Activated naive CD4-positive, alpha-beta T cell treated with anti-CD3 and anti-CD28 coated beads, Interleukin-2, amount 10 ng/mL, durations not matched to agents 7 days and 5 days (primary cell): ENCODE results near the gene TRIM5.
"Not testable (repeated sequence)": the region's sequence is repeated elsewhere in the genome, so short reads cannot be mapped to it uniquely, and the experiment has no call there.

Experiments
- CTCF ChIA-PET: fragments of 350-600 bp; sonication (Branson Sonifier 250); formaldehyde crosslinking; loops from one replicate; lab custom pipeline; 2021; ENCODE audit warnings: antibody characterized with exemption; lab: Charles Lee
- DNase-seq: peaks from one replicate; pipeline ENCODE4 v3.0.0-alpha.2; 2020
- H3K27ac Mint-ChIP-seq: one replicate; pipeline ENCODE4 v1.8.0; 2021; ENCODE audit warnings: mild to moderate bottlenecking, moderate library complexity, mixed read lengths
- H3K27me3 Mint-ChIP-seq: one replicate; pipeline ENCODE4 v1.8.0; 2021; ENCODE audit warnings: mild to moderate bottlenecking, mixed read lengths
- H3K36me3 Mint-ChIP-seq: one replicate; pipeline ENCODE4 v1.8.0; 2021; ENCODE audit warnings: mixed read lengths
- H3K4me1 Mint-ChIP-seq: one replicate; pipeline ENCODE4 v1.8.0; 2021; ENCODE audit warnings: mixed read lengths
- H3K4me3 Mint-ChIP-seq: one replicate; pipeline ENCODE4 v1.8.0; 2021; ENCODE audit warnings: mild to moderate bottlenecking, moderate library complexity, mixed read lengths
- H3K9me3 Mint-ChIP-seq: one replicate; pipeline ENCODE4 v1.8.0; 2021; ENCODE audit warnings: mixed read lengths

The TRIM5 gene, protein sequence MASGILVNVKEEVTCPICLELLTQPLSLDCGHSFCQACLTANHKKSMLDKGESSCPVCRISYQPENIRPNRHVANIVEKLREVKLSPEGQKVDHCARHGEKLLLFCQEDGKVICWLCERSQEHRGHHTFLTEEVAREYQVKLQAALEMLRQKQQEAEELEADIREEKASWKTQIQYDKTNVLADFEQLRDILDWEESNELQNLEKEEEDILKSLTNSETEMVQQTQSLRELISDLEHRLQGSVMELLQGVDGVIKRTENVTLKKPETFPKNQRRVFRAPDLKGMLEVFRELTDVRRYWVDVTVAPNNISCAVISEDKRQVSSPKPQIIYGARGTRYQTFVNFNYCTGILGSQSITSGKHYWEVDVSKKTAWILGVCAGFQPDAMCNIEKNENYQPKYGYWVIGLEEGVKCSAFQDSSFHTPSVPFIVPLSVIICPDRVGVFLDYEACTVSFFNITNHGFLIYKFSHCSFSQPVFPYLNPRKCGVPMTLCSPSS

DNA sequence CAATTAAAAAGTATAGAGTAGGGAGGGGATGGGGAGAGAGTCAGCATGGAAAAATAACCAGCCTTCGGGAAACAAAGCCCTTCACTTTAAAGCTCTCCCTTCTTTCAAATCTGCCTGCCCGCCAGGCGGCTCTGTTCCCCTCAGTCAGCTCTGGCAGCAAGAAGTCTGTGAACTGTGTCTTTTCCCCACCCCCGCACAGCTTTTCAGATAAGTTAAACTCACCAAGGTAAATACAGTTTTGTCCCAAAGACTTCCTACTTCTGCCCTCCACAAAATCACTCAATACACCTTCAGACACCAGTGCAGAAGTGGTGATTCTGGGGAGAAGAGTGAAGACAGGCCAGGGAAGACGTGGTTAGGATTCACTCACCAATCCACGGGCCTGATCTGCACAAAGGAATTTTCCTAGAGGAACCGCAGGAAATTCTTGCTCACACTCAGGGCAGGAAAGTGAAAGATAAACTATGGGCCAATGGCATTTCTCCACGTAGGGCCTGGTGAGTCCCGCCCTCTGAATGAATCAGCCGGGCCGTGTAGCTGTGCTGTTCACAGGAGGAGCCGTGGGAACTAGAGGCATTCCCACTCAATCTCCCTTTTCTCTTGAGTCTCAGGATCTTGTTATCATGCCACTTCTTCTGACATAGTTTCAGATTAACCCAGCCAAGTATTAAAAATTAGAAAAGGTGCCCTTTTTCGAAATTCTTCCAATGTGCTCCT lies at the start of gene TRIM5:
TSS of gene TRIM5 (minus strand) at position 429 of the 717 bp plus-strand sequence. CDS start 4,897 bp downstream, outside the sequence.
- H3K27me3 Mint-ChIP-seq, result no peaks in the 10 kb centered on the region
- peak within 1 kb of the TSS; percentile 90 for H3K27ac Mint-ChIP-seq
- peaks cover 16% of the 10 kb centered on the region for H3K36me3 Mint-ChIP-seq
- DNase-seq, result peak; percentile 85
- CTCF ChIA-PET, result interaction anchor here (0.7 to 2.1 kb wide), 11 partner anchors 10 to 678 kb away, joined by 3 to 12 read pairs (median 6); no protein-coding TSS in a partner anchor
- peak within 1 kb of the TSS; percentile 85 for H3K4me3 Mint-ChIP-seq
- peaks cover 4% of the 10 kb centered on the region for H3K9me3 Mint-ChIP-seq
- peaks cover 51% of the 10 kb centered on the region for H3K4me1 Mint-ChIP-seq

DNA sequence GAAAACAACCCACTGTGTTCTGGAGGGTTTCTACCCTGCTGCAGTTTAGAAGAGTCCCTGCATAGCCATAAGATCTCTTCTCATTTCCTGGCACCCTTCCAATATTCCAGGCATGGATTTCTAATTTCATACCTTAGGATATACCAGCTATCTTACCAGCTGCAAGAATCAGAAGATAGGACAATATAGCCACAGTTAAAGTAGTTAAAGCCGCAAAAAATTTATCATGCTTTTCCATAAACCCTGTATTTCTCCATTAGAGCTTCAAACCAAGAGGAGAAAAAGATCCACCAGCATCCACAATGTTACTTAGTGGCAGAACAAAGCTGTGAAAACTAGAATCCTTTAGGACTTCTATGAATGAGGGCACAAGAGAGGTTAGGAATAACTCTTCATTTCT lies 42.8 kb upstream of the TRIM5 start:
- Mint-ChIP-seq H3K36me3 (no peaks in the 10 kb centered on the region), H3K27me3 (no peaks in the 10 kb centered on the region), H3K9me3 (no peaks in the 10 kb centered on the region), H3K4me3 (no peak overlapping the region), H3K4me1 (no peaks in the 10 kb centered on the region), H3K27ac (no peak overlapping the region)
- CTCF ChIA-PET, result no interaction called here
- DNase-seq, result no peak

DNA sequence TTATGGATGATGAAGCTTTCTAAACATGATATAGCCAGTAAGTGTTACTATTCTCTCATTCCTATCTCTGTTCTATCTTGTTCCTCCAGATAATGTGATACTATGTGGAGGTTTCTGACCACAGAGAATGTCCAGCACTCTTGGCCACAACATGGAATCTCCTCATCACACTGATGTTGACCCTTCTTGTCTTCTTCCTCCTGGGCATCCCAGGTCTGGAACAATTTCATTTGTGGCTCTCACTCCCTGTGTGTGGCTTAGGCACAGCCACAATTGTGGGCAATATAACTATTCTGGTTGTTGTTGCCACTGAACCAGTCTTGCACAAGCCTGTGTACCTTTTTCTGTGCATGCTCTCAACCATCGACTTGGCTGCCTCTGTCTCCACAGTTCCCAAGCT lies 41.5 kb upstream of the TRIM5 start:
- CTCF ChIA-PET, result no interaction called here
- Mint-ChIP-seq H3K4me3 (no peak overlapping the region), H3K36me3 (no peaks in the 10 kb centered on the region), H3K4me1 (no peaks in the 10 kb centered on the region), H3K9me3 (no peaks in the 10 kb centered on the region), H3K27me3 (no peaks in the 10 kb centered on the region), H3K27ac (no peak overlapping the region)
- DNase-seq, result no peak

DNA sequence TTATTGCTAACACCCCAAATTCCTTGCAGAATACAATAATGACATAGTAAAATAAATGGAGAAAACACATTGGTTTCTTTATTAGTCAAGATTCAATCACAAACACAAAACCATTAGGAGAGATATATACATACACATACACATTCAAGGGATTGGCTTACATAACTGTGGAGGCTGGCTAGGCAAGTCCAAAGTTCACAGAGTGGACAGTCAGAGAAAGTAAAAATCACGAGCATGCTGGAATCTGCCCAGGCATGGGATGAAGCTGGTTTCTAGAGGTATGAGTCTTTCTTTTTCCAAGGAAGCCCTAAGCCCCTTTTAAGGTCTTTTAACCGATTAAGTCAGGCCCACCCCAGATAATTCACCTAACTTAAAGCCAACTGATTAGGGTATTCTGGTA lies 37.7 kb upstream of the TRIM5 start:
- no peak overlapping the region for H3K27ac Mint-ChIP-seq
- peaks cover 6% of the 10 kb centered on the region for H3K36me3 Mint-ChIP-seq
- no peak overlapping the region for H3K4me3 Mint-ChIP-seq
- H3K4me1 Mint-ChIP-seq, result no peaks in the 10 kb centered on the region
- H3K27me3 Mint-ChIP-seq, result no peaks in the 10 kb centered on the region
- DNase-seq, result no peak
- CTCF ChIA-PET, result no interaction called here
- peaks cover 3% of the 10 kb centered on the region for H3K9me3 Mint-ChIP-seq

DNA sequence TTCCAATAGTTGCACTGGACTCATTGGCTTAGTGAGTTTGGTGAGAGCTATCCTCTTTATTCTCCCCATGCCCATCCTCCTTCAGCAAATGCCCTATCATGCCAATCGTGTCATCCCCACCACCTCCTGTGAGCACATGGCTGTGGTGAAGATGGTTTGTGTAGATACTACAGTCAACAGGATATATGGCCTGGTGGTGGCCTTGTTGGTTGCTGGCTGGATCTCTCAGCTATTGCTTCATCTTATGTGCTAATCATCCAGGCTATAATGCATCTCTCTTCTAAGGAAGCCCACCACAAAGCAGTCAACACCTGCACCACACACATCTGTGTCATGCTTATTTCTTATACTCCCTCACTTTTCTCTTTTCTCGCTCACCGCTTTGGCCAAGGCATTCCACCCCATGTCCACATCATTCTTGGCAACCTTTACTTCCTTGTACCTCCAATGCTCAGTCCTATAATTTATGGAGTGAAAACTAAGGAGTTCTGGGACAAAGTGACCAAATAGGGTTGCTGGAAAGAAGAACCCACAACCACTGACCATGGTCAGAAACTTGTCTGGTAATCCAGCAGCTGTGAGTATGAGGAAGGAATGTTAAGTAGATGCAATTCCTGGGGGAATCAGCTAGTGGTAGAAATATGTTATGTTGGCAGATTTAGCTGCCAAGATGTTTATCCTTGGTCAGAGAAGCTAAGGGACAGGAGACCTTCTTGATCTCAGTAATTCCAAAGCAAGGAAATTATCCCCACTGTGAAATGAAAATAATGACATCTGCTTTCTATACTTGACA lies 35.0 kb upstream of the TRIM5 start:
- DNase-seq, result no peak
- Mint-ChIP-seq H3K9me3 (peaks cover 6% of the 10 kb centered on the region), H3K27ac (no peak overlapping the region), H3K4me1 (no peaks in the 10 kb centered on the region), H3K36me3 (peaks cover 16% of the 10 kb centered on the region), H3K27me3 (no peaks in the 10 kb centered on the region), H3K4me3 (no peak overlapping the region)
- CTCF ChIA-PET, result no interaction called here

DNA sequence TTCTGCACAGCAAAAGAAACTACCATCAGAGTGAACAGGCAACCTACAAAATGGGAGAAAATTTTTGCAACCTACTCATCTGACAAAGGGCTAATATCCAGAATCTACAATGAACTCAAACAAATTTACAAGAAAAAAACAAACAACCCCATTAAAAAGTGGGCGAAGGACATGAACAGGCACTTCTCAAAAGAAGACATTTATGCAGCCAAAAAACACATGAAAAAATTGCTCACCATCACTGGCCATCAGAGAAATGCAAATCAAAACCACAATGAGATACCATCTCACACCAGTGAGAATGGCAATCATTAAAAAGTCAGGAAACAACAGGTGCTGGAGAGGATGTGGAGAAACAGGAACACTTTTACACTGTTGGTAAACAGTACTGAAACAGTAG lies 31.6 kb upstream of the TRIM5 start:
- H3K4me3 Mint-ChIP-seq, H3K27me3 Mint-ChIP-seq, CTCF ChIA-PET: not testable (repeated sequence)

DNA sequence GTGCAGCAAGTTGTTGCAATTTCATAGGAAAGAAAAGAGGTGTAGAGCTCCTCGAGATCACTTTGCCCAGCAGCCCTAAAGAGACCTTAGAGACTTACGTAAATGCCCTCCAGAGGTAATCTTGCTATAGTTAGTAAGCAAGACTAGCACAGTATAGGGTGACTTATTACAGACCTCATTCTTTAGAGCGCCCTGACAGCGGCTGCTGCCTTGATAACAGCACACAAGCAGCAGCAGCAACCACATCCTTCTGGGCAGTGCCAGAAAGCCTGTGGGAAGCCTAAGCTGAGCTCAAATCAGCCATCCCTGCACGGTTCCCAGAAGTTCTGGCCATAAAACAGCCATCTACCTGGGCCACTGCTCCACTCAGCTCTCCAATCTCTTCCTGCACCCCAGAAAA lies 28.8 kb upstream of the TRIM5 start:
- Mint-ChIP-seq H3K4me3 (no peak overlapping the region), H3K27ac (no peak overlapping the region), H3K9me3 (peaks cover 6% of the 10 kb centered on the region), H3K27me3 (no peaks in the 10 kb centered on the region), H3K36me3 (peaks cover 48% of the 10 kb centered on the region), H3K4me1 (no peaks in the 10 kb centered on the region)
- DNase-seq, result no peak
- CTCF ChIA-PET, result interaction anchor here (0.7 to 1.8 kb wide), 3 partner anchors 29 to 237 kb away, joined by 3 to 6 read pairs (median 6); partner anchors contain the start of gene TRIM5

More for the DNA sequence above, 31.6 kb upstream of the TRIM5 start:
- H3K4me1 Mint-ChIP-seq, H3K9me3 Mint-ChIP-seq, DNase-seq, H3K27ac Mint-ChIP-seq: not testable (repeated sequence)
- peaks cover 35% of the 10 kb centered on the region for H3K36me3 Mint-ChIP-seq

DNA sequence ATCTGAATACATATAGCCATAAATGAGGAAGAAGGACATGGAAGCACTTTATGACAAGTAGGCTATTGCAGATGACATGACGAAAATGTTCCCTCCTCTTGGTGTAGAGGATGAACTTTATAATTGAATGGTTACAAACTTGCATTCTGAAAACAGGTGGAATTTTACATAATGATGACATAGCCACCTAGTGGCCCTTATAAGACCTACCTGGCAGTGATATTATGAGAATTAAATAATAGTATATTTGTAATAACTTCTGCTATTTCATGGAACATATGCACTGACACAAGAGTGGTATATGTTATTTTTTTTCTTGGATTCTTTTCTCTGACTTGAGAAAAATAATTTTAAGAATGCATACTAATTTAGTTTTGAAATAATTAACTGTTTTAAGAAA lies 27.6 kb upstream of the TRIM5 start:
- Mint-ChIP-seq H3K27ac (no peak overlapping the region), H3K9me3 (peaks cover 3% of the 10 kb centered on the region), H3K27me3 (no peaks in the 10 kb centered on the region), H3K36me3 (peaks cover 56% of the 10 kb centered on the region), H3K4me3 (no peak overlapping the region), H3K4me1 (no peaks in the 10 kb centered on the region)
- DNase-seq, result no peak
- CTCF ChIA-PET, result interaction anchor here (0.6 to 1.8 kb wide), 4 partner anchors 28 to 259 kb away, joined by 3 to 6 read pairs (median 3); partner anchors contain the start of gene TRIM5

DNA sequence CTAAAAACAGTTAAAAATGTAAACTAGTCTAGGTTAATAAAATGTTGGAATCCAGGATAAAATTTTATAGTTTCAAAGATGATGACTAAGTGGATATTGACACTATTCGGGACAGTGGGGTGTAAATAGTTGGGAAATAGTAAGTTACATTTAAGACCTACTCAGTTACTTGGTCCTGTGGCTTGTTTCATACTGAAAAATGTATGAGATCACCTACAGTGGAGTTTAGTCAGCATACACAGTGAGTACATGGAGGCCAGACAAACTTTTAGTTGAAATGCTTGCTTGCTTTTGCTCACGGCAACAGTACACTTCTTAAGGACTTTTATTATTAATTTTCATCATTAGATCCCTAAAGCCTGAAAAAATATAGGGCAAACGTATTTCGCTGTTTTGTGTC lies 20.8 kb upstream of the TRIM5 start:
- peaks cover 72% of the 10 kb centered on the region for H3K36me3 Mint-ChIP-seq
- no peak overlapping the region for H3K27ac Mint-ChIP-seq

DNA sequence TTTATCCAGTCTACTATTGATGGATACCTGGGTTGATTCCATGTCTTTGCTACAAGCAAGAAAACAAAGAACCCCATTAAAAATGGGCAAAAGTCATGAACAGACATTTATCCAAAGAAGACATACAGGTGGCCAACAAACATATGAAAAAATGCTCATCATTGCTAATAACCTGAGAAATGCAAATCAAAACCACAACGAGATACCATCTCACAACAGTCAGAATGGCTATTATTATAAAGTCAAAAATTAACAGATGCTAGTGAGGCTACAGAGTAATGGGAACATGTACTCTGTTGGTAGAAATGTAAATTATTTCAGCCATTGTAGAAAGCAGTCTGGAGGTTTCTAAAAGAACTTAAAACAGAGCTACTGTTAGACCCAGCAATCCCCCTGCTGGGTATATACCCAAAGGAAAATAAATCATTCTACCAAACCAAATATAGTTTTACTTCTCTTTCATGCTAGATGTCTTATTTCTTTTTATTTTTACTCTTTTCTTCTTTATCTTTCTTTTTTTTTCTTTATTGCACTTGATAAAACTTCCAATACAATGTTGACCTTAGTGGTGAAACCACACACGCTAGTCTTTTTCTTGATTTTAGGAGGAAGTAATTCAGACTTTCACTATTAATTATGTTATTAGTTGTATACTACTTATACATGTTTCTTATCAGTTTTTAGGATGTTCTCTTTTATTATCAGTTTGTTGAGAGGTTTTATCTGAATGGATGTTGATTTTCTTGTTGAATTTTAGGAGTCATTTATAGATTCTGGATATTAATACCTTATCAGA lies 19.1 kb upstream of the TRIM5 start:
- Mint-ChIP-seq H3K4me3 (no peak overlapping the region), H3K9me3 (no peaks in the 10 kb centered on the region), H3K4me1 (peaks cover 28% of the 10 kb centered on the region), H3K27me3 (no peaks in the 10 kb centered on the region), H3K27ac (no peak overlapping the region), H3K36me3 (peaks cover 71% of the 10 kb centered on the region)
- CTCF ChIA-PET, result no interaction called here
- no peak for DNase-seq

More for the DNA sequence above, 20.8 kb upstream of the TRIM5 start:
- CTCF ChIA-PET, result interaction anchor here (1.4 kb wide), 1 partner anchor 21 kb away, joined by 6 read pairs; the partner anchor contains the start of gene TRIM5
- H3K4me1 Mint-ChIP-seq, result peaks cover 20% of the 10 kb centered on the region
- no peak for DNase-seq
- no peaks in the 10 kb centered on the region for H3K27me3 Mint-ChIP-seq
- no peaks in the 10 kb centered on the region for H3K9me3 Mint-ChIP-seq
- no peak overlapping the region for H3K4me3 Mint-ChIP-seq

DNA sequence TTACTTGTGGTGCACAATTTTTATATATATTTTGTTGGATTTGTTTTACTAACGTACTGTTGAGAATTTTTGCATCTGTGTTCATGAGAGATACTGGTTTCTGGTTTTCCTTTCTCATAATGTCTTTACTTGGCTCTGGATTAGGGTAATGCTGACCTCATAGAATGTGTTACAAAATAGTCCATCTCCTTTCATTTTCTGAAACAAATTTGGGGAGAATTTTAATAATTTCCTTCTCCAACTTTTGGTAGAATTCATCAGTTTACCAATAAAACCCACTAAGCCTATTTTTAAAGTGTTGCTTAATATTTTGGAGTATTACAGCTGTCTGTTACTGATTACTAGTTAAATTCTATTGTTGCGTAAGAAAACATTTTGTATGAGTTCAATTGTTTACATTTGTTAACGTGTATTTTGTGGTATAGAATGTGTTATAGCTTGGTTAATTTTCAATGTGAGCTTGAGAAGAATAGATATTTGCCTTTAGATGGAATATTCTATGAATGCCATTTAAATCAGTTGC lies 16.2 kb upstream of the TRIM5 start:
- CTCF ChIA-PET, result interaction anchor here (1.9 kb wide), 1 partner anchor 17 kb away, joined by 6 read pairs; the partner anchor contains the start of gene TRIM5
- peak overlapping the region; percentile 8 for H3K27ac Mint-ChIP-seq
- peaks cover 76% of the 10 kb centered on the region for H3K36me3 Mint-ChIP-seq

DNA sequence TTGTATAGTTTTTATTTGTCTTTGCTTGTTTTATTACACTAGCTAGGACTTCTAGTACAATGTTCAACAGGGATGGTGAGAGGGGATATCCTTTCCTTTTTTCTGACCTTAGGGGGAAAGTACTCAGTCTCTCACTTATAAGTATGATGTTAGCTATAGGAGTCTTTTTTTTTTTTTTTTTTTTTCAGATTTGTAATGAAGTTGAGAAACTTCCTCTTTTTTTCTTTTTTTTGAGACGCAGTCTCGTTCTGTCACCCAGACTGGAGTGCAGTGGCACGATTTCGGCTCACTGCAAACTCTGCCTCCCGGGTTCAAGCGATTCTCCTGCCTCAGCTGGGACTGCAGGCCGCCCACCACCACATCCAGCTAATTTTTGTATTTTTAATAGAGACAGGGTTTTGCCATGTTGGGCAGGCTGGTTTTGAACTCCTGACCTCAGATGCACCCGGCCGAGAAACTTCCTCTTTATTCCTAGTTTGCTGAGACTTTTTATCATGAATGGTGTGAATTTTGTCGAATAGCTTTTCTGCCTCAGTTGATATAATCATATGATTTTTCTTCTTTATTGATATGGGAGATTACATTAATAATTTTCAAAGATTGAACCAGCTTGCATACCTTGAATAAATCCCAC lies 15.7 kb upstream of the TRIM5 start:
- H3K9me3 Mint-ChIP-seq, result no peaks in the 10 kb centered on the region
- peaks cover 53% of the 10 kb centered on the region for H3K4me1 Mint-ChIP-seq
- CTCF ChIA-PET, result interaction anchor here (1.9 kb wide), 1 partner anchor 16 kb away, joined by 6 read pairs; the partner anchor contains the start of gene TRIM5
- no peak for DNase-seq
- no peaks in the 10 kb centered on the region for H3K27me3 Mint-ChIP-seq
- H3K36me3 Mint-ChIP-seq, result peaks cover 74% of the 10 kb centered on the region
- no peak overlapping the region for H3K4me3 Mint-ChIP-seq
- no peak overlapping the region for H3K27ac Mint-ChIP-seq

More for the DNA sequence above, 16.2 kb upstream of the TRIM5 start:
- H3K4me3 Mint-ChIP-seq, result no peak overlapping the region
- no peaks in the 10 kb centered on the region for H3K27me3 Mint-ChIP-seq
- no peaks in the 10 kb centered on the region for H3K9me3 Mint-ChIP-seq
- H3K4me1 Mint-ChIP-seq, result peaks cover 48% of the 10 kb centered on the region
- DNase-seq, result no peak
